Hematopoietic multipotent progenitor cell treated with erythropoietin and hydrocortisone succinate and interleukin-3 and kit ligand, for 6 days (in vitro differentiated cells): Measurements from ENCODE around the gene VAV2.
"Not testable (repeated sequence)": the region's sequence is repeated elsewhere in the genome, so short reads cannot be mapped to it uniquely, and the experiment has no call there.

Experiments
- DNase-seq: peaks from one replicate; pipeline ENCODE4 v3.0.0-alpha.2; 2015

VAV2 gene

GRCh38 chr9:133913571-133914369 is 78.4 kb downstream of the VAV2 start:
- no peak for DNase-seq

GRCh38 chr9:133910855-133911514 is 81.1 kb downstream of the VAV2 start:
- DNase-seq = no peak

GRCh38 chr9:133906932-133907910 is 84.9 kb downstream of the VAV2 start:
- DNase-seq = no peak

- DNase-seq = no peak
Measured at GRCh38 chr9:133906218-133906617, 85.9 kb downstream of the VAV2 start.

GRCh38 chr9:133905493-133905892 is 86.6 kb downstream of the VAV2 start:
- no peak for DNase-seq

GRCh38 chr9:133904346-133905090 is 87.6 kb downstream of the VAV2 start:
- no peak for DNase-seq

GRCh38 chr9:133901184-133901835 is 90.8 kb downstream of the VAV2 start:
- DNase-seq = no peak

- DNase-seq = no peak
Measured at GRCh38 chr9:133897675-133898074, 94.4 kb downstream of the VAV2 start.

GRCh38 chr9:133896007-133896406 is 96.1 kb downstream of the VAV2 start:
- not testable (repeated sequence) for DNase-seq

GRCh38 chr9:133895335-133895734 is 96.8 kb downstream of the VAV2 start:
- DNase-seq = no peak

GRCh38 chr9:133894377-133895321 is 97.5 kb downstream of the VAV2 start:
- no peak for DNase-seq

- no peak for DNase-seq
Measured at GRCh38 chr9:133893191-133893994, 98.7 kb downstream of the VAV2 start.

GRCh38 chr9:133892193-133892920 is 99.8 kb downstream of the VAV2 start:
- DNase-seq = no peak

- DNase-seq = no peak
Measured at GRCh38 chr9:133891741-133892140, 100.4 kb downstream of the VAV2 start.

- no peak for DNase-seq
Measured at GRCh38 chr9:133890583-133890982, 101.5 kb downstream of the VAV2 start.

GRCh38 chr9:133889584-133890301 is 102.4 kb downstream of the VAV2 start:
- DNase-seq = no peak

- no peak for DNase-seq
Measured at GRCh38 chr9:133888809-133889491, 103.2 kb downstream of the VAV2 start.
